Prostate gland (tissue), 2 donors: ENCODE results near the gene KRT77. TPM values are rescaled to one million over a fixed set of nuclear protein-coding genes. Genes with fewer than 3 reads are reported as not detected.
A peak's percentile ranks its signal among the peaks of the same experiment; 100 is the strongest.

Experiments
- DNase-seq: peaks from one replicate; pipeline ENCODE4 v3.0.0-alpha.2; 2019; ENCODE audit warnings: low spot score
- H3K27ac ChIP-seq, 2 donors: fragments of 200-600 bp; sonication (generic); 2 replicates each; pipeline ENCODE4 v1.5.1; 2017 to 2019
- H3K27me3 ChIP-seq: fragments of 200-600 bp; sonication (generic); replicated peaks from 2 replicates; pipeline ENCODE4 v1.5.1; 2019; ENCODE audit not compliant: insufficient read depth
- H3K36me3 ChIP-seq, 2 donors: fragments of 200-600 bp; sonication (generic); 1 replicate in 1 of 2; 2 replicates in 1 of 2; pipeline versions ENCODE4 v1.5.1 to v1.8.1; 2017 to 2019
- H3K4me1 ChIP-seq: fragments of 200-600 bp; sonication (generic); replicated peaks from 2 replicates; pipeline ENCODE4 v1.5.1; 2019
- H3K4me3 ChIP-seq, 2 donors: fragments of 200-600 bp; sonication (generic); 2 replicates each; pipeline ENCODE4 v1.5.1; 2017 to 2019
- H3K9me3 ChIP-seq: fragments of 200-600 bp; sonication (generic); 2 replicates; pipeline ENCODE4 v1.5.1; 2017
- CTCF ChIP-seq, 4 experiments: fragments of 200-600 bp in 2 of 4; fragments of 450-650 bp in 2 of 4; sonication (generic) in 2 of 4; IDR thresholded peaks; 1 replicate in 3 of 4; 2 replicates in 1 of 4; pipeline ENCODE4 v1.5.1; 2016 to 2019; ENCODE audit warnings: antibody characterized with exemption in 4 of 4, mild to moderate bottlenecking in 2 of 4, moderate library complexity in 2 of 4
- POLR2A ChIP-seq: fragments of 450-650 bp; IDR thresholded peaks from one replicate; pipeline ENCODE4 v1.6.1; 2016; ENCODE audit warnings: antibody characterized with exemption, mild to moderate bottlenecking
- POLR2AphosphoS5 ChIP-seq: sonication (generic); formaldehyde crosslinking; IDR thresholded peaks from one replicate; pipeline ENCODE4 v1.6.1; 2017; ENCODE audit warnings: antibody characterized with exemption
- WGBS: methylation state at CpG from one replicate; pipeline ENCODE4 v1.1.5; 2018; 5-methylcytosine and 5-hydroxymethylcytosine counted together
- intact Hi-C: fragments of 100-400 bp; cut with DNase I; formaldehyde crosslinking; loops from one replicate; pipeline ENCODE4 v1.14.2; 2022
- total RNA-seq, 2 donors: library from RNA; depleted of rRNA; stranded (reverse); fragments of >200 nt; gene quantifications; one replicate each; pipeline ENCODE4 v1.1.0, GENCODE V29; 2016

The KRT77 gene
- total RNA-seq, 2 donors from 2014 or later: 0.09 to 0.57 TPM

DNA sequence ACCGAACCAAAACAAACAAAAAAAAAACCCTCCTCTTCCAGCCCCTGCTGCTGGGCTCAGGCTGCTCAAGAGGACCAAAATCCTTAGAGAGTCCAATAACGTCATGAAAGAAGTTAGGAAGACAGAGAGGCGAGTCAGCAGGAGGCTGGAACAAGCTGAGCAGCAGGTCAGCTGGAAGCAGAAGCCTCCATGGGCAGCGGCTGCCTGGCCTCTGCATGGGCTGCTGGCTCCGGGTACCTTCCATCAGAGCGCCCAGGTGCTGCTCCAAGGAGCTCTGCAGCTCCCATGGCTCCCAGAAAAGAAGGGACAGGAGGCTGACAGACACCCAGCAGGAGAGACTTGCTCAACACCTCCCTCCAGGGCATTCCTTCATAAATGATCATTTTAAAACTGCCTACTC is 48.1 kb downstream of the KRT77 start:
- whole genome bisulfite sequencing: 50% methylated on average over 6 of the region's 6 CpGs
- H3K27ac ChIP-seq: no peak overlapping the region
- DNase-seq: no peak
- peaks cover 7% of the 10 kb centered on the region for H3K27me3 ChIP-seq
- H3K4me1 ChIP-seq: peaks cover 9% of the 10 kb centered on the region
- intact Hi-C loops: no loop called here
- no peak for TF ChIP-seq CTCF (IDR thresholded peaks at IDR 0.05)
- no peak for TF ChIP-seq POLR2A
- TF ChIP-seq POLR2AphosphoS5: no peak
- H3K4me3 ChIP-seq: no peak overlapping the region
- H3K9me3 ChIP-seq: no peaks in the 10 kb centered on the region
- no peaks in the 10 kb centered on the region for H3K36me3 ChIP-seq

- no peaks in the 10 kb centered on the region for H3K36me3 ChIP-seq
- WGBS: 95% methylated on average over 16 of the region's 16 CpGs
- no peak within 1 kb of the TSS for H3K4me3 ChIP-seq
- H3K27ac ChIP-seq: no peak within 1 kb of the TSS
- peaks cover 9% of the 10 kb centered on the region for H3K4me1 ChIP-seq
- H3K27me3 ChIP-seq: no peaks in the 10 kb centered on the region
- TF ChIP-seq POLR2A (no peak), POLR2AphosphoS5 (no peak), CTCF (IDR thresholded peaks at IDR 0.05) (no peak)
- H3K9me3 ChIP-seq: no peaks in the 10 kb centered on the region
- no peak for DNase-seq
- intact Hi-C loops: no loop called here
These were observed 51.5 kb downstream of the KRT77 start, which contains the start of gene KRT2 for GRCh38 chr12:52651726-52652261. KRT2 (minus strand) TSS chr12:52652211; CDS start chr12:52652142, 69 bp downstream.

GRCh38 chr12:52650520-52651081 is 52.7 kb downstream of the KRT77 start:
- 30% methylated on average over 11 of the region's 12 CpGs for WGBS
- TF ChIP-seq POLR2AphosphoS5 (peak; percentile 93), POLR2A (no peak)
- peak overlapping the region in 1 of 2 donors; percentile 20 for H3K27ac ChIP-seq
- no peaks in the 10 kb centered on the region for H3K9me3 ChIP-seq
- peaks cover 6% of the 10 kb centered on the region for H3K4me1 ChIP-seq
- no peak overlapping the region for H3K4me3 ChIP-seq
- no peaks in the 10 kb centered on the region for H3K36me3 ChIP-seq
- no peaks in the 10 kb centered on the region for H3K27me3 ChIP-seq
- intact Hi-C loops: no loop called here
- DNase-seq: peak; percentile 81

DNA sequence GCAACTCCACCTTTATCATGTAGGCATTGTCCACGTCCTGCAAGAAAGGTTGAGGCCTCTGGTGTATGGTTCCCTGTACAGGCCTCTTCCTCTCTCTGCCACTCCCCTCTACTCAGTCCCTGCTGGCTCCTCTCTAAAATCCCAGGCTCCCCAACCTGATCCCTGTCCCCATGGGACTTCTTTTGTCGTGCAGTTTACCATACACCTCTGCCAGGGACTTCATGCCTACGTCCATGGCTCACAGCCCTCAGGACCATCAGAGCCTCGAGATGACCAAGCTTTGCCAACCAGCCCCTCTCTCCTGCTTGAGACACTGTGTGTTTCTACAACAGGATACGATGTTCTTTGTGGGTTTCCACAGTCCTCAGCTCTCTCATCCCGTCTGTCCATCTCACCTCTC is 54.3 kb downstream of the KRT77 start:
- no peak for DNase-seq
- no peak for TF ChIP-seq CTCF (IDR thresholded peaks at IDR 0.05)
- no peak for TF ChIP-seq POLR2AphosphoS5
- no peak for TF ChIP-seq POLR2A
- Histone ChIP-seq H3K4me1 (no peaks in the 10 kb centered on the region), H3K27ac (no peak overlapping the region), H3K27me3 (no peaks in the 10 kb centered on the region), H3K36me3 (no peaks in the 10 kb centered on the region), H3K9me3 (no peaks in the 10 kb centered on the region), H3K4me3 (no peak overlapping the region)
- WGBS: 93% methylated on average over 6 of the region's 6 CpGs
- intact Hi-C loops: no loop called here

GRCh38 chr12:52648012-52648550 is 55.2 kb downstream of the KRT77 start:
- Histone ChIP-seq H3K4me3 (no peak overlapping the region), H3K36me3 (no peaks in the 10 kb centered on the region), H3K27me3 (peaks cover 4% of the 10 kb centered on the region), H3K4me1 (no peaks in the 10 kb centered on the region), H3K27ac (no peak overlapping the region), H3K9me3 (no peaks in the 10 kb centered on the region)
- intact Hi-C loops: no loop called here
- TF ChIP-seq CTCF (IDR thresholded peaks at IDR 0.05) (no peak), POLR2AphosphoS5 (no peak), POLR2A (no peak)
- WGBS: 97% methylated on average over 8 of the region's 8 CpGs
- DNase-seq: no peak
